HG03439 (cell line): Measurements from ENCODE around the gene STX16.

Source experiments
- ATAC-seq: cut with Tn5 transposase; IDR thresholded peaks from one replicate; pipeline ENCODE4 v1.9.1; 2021; ENCODE audit warnings: mild to moderate bottlenecking, moderate library complexity; ENCODE audit not compliant: unreplicated experiment

The STX16 gene

GRCh38 chr20:58618351-58619076 is 32.6 kb upstream of the STX16 start:
- no peak for ATAC-seq

GRCh38 chr20:58619077-58619863 is 31.8 kb upstream of the STX16 start:
- no peak for ATAC-seq

GRCh38 chr20:58619864-58620431 is 31.1 kb upstream of the STX16 start:
- no peak for ATAC-seq

- ATAC-seq: no peak
These were observed 29.1 kb upstream of the STX16 start for GRCh38 chr20:58621906-58622548.

DNA sequence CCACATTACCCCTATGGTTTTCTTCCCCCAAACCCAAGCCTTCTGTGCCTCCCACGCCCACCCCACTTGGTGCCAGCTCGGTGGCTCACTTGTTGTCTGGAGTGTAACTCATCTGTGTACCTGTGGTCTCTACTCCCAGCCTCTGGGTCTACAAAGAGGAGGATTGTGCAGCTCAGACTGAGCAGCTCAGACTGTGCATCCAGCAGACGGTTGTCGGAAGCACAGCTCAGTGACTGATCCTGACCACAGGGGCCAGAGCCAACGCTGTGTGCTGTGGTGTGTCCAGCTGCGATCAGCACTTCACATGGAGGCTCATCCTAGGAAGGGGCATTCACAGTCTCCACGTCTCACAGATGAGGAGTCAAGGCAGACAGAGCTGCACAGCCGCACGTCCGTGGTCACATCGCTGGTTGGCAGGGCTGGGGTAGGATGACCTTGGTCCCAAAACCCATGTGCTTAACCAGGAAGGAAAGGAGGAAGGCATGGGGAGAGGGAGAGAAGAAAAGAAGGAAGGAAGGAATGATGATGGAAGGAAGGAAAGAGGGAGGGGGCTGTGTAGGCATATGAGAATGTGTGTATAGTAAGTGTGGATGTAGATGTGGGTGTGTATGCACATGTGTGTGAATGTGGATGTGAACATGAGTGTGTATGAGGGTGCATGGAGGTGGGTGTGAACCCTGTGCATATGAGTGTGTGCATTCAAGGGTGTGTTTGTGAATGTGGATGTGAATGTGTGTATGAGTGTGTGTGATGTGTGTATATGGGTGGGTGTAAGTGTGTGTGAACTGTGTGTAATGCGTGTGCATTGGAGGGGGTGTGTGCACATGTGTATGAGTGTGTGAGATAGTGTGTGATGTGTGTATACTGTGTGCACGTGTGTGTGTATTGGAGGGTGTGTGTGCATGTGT is 28.2 kb upstream of the STX16 start:
- no peak for ATAC-seq

DNA sequence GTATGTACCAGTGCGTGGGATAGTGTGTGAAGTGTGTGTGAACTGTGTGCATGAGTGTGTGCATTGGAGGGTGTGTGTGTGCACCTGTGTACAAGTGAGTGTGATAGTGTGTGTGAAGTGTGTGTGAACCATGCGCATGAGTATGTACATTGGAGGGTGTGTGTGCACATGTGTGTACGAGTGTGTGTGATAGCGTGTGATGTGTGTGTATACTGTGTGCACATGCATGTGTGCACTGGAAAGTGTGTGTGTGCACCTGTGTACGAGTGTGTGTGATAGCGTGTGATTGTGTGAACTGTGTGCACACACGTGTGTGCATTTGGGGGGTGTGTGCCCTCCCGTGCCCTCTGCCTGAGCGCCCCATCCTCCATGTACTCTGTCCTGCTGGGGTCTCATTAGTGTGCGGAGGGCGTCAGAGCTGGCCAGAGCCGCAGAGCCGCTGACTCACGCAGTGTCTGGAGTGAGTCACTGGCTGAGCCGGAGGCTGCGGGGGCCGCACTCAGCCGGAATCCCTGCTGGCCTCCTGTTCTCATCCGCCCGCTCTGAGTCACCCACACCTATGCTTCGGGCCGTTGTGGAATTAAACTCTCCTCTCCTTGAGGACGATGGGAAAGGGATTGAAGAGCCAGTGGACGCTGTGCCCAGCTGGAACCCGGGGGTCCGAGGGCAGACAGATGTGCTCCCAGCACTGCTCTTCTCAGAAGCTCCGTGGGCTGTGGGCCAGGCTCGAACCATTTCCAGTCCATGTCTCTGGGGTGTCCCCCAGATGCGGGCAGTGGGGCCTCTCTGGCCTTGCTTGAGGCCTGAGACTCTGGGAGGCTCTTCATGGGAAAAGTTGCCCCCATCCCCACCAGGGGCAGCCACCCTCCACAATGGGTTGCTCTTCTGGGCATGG is 27.3 kb upstream of the STX16 start:
- no peak for ATAC-seq

- ATAC-seq: no peak
These were observed 26.4 kb upstream of the STX16 start for GRCh38 chr20:58624687-58625086.

- ATAC-seq: no peak
These were observed 25.5 kb upstream of the STX16 start for GRCh38 chr20:58625585-58625984.

- ATAC-seq: no peak
These were observed 25.0 kb upstream of the STX16 start for GRCh38 chr20:58626051-58626450.

GRCh38 chr20:58627212-58628072 is 23.6 kb upstream of the STX16 start:
- no peak for ATAC-seq

GRCh38 chr20:58628491-58629214 is 22.4 kb upstream of the STX16 start:
- ATAC-seq: no peak

DNA sequence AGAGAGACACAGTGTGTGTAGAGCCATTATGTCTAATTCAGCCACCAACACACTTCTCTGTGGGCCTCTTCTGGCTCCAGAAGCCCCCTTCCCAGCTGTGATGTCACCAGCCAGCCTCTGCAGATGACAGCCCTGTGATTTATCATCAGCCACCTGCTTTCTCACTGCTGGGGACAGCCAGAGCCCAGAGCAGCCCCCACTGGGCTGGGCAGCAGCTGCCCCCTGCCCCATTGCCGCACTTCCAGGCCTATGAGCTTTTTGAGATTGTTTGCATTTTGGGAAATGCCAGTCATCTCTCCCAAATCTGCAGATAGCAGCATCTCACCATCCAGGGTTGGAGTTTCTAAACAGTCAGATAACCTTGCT is 21.9 kb upstream of the STX16 start:
- ATAC-seq: no peak

- no peak for ATAC-seq
These were observed 21.0 kb upstream of the STX16 start for GRCh38 chr20:58630063-58630462.

DNA sequence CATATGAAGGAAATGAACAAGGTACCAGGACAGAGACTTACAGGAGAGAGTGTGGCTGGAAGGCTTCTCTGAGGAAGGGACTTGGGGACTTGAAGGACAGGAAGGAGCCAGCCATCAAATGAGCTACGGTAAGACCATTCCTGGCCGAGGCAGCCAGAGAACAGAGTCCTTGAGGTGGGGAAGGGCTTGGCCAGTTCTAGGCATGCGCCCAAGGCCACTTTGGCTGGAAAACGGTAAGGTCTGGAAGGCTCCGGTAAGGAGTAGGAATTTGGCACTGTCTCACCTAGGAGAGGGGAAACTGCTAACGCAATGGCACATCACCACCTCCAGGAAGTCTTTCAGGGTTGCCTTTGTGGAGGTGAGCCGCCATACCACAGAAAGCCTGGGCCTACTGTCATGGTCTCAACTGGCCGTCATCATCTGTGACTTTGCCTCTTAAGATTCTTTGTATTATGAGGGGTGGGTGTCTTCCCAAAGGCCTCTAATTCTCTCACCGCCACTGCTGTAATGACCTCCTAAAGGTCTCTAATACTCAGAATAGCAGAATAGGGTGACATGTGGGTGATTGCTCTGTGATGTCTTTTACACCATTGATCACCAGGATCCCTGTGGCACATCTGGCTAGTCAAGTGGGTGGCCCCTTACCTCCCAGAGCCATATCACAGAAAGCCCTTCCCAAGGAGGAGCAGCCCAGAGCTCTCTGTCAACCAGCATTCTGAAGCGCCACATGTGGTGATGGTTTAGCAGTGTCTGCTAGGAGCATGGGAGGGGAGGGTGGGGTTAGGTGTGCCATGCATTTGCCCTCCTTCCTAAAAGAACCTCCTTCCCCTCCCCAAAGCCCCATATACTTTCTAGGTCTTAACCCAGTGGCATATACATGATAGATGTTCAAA is 17.7 kb upstream of the STX16 start:
- no peak for ATAC-seq

GRCh38 chr20:58634059-58634458 is 17.0 kb upstream of the STX16 start:
- no peak for ATAC-seq

DNA sequence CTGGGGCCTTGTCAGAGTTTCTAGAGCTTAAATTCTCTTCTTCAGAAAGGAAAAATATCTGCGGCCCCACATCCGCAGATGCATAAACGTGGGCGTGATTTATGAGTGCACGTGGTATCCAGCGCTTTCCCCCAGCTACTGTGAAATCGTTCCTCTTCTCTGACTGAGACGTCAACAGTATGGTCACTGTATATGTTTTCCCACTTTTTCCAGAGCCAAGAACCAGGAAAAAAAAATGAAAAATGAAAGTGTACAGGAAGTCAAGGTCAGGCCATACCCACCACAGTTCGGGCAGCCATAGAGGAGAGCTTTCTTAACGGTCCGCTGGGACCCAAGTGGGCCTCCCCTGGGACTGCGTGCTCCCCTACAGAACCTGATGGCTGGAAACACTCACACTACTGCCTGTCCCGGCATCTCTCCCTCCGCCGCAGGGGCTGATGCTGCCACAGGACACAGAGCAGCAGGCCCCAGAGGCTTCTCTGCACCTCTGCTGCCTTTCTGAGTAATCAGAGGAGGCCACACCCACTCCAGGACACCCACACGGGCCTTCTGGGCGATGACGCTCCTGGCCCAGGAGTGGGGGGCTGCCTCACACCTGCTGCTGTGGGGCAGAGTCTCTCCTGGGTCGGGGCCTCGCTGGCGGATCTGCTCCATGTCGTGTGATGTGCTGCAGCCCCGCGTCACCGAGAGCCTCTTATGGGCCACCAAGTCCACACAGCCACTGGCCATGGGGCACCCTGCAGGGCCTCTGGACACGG is 16.4 kb upstream of the STX16 start:
- no peak for ATAC-seq
